ENCODE results near the gene EPB42.
A peak's percentile ranks its signal among the peaks of the same experiment; 100 is the strongest.

The EPB42 gene

GRCh38 chr15:43266834-43267233, 46.0 kb upstream of the EPB42 start, which contains the start of gene TGM5:
Gene TGM5 (minus strand): TSS chr15:43266928. CDS start chr15:43266849, 79 bp downstream.
- ATAC-seq (ENCODE audit: low read depth) (peak; percentile 69), DNase-seq (ENCODE audit: low spot score) (no peak)
- no peaks in the 10 kb centered on the region for H3K36me3 ChIP-seq (ENCODE audit: low read depth)
- H3K27ac ChIP-seq (ENCODE audit: poor library complexity, severe bottlenecking) = no peak within 1 kb of the TSS
- no peaks in the 10 kb centered on the region for H3K4me1 ChIP-seq (ENCODE audit: insufficient read depth, poor library complexity, severe bottlenecking)
- peaks cover 22% of the 10 kb centered on the region for H3K27me3 ChIP-seq (ENCODE audit: insufficient read depth, poor library complexity, severe bottlenecking)
- no peak for TF ChIP-seq CTCF (IDR thresholded peaks at IDR 0.05; ENCODE audit: poor library complexity, severe bottlenecking)
- H3K9me3 ChIP-seq (ENCODE audit: severe bottlenecking) = no peaks in the 10 kb centered on the region
- no peak within 1 kb of the TSS for H3K4me3 ChIP-seq (ENCODE audit: severe bottlenecking)

GRCh38 chr15:43266386-43266785, 45.6 kb upstream of the EPB42 start:
- Histone ChIP-seq H3K4me1 (ENCODE audit: insufficient read depth, poor library complexity, severe bottlenecking) (no peaks in the 10 kb centered on the region), H3K4me3 (ENCODE audit: severe bottlenecking) (no peak overlapping the region), H3K36me3 (ENCODE audit: low read depth) (no peaks in the 10 kb centered on the region), H3K9me3 (ENCODE audit: severe bottlenecking) (no peaks in the 10 kb centered on the region), H3K27ac (ENCODE audit: poor library complexity, severe bottlenecking) (no peak overlapping the region), H3K27me3 (ENCODE audit: insufficient read depth, poor library complexity, severe bottlenecking) (peaks cover 22% of the 10 kb centered on the region)
- DNase-seq (ENCODE audit: low spot score) (no peak), ATAC-seq (ENCODE audit: low read depth) (no peak)
- no peak for TF ChIP-seq CTCF (IDR thresholded peaks at IDR 0.05; ENCODE audit: poor library complexity, severe bottlenecking)

- DNase-seq (ENCODE audit: low spot score) (no peak), ATAC-seq (ENCODE audit: low read depth) (no peak)
- Histone ChIP-seq H3K4me1 (ENCODE audit: insufficient read depth, poor library complexity, severe bottlenecking) (no peaks in the 10 kb centered on the region), H3K27ac (ENCODE audit: poor library complexity, severe bottlenecking) (no peak overlapping the region), H3K9me3 (ENCODE audit: severe bottlenecking) (no peaks in the 10 kb centered on the region), H3K36me3 (ENCODE audit: low read depth) (no peaks in the 10 kb centered on the region), H3K27me3 (ENCODE audit: insufficient read depth, poor library complexity, severe bottlenecking) (peaks cover 19% of the 10 kb centered on the region), H3K4me3 (ENCODE audit: severe bottlenecking) (no peak overlapping the region)
- no peak for TF ChIP-seq CTCF (IDR thresholded peaks at IDR 0.05; ENCODE audit: poor library complexity, severe bottlenecking)
Observed at GRCh38 chr15:43260011-43260615, 39.3 kb upstream of the EPB42 start.

GRCh38 chr15:43258781-43259180, 38.0 kb upstream of the EPB42 start:
- H3K9me3 ChIP-seq (ENCODE audit: severe bottlenecking) = no peaks in the 10 kb centered on the region
- H3K4me1 ChIP-seq (ENCODE audit: insufficient read depth, poor library complexity, severe bottlenecking) = peaks cover 3% of the 10 kb centered on the region
- ATAC-seq (ENCODE audit: low read depth) = no peak
- no peaks in the 10 kb centered on the region for H3K36me3 ChIP-seq (ENCODE audit: low read depth)
- H3K27me3 ChIP-seq (ENCODE audit: insufficient read depth, poor library complexity, severe bottlenecking) = peaks cover 11% of the 10 kb centered on the region
- TF ChIP-seq CTCF (IDR thresholded peaks at IDR 0.05; ENCODE audit: poor library complexity, severe bottlenecking) = no peak
- DNase-seq (ENCODE audit: low spot score) = no peak
- no peak overlapping the region for H3K27ac ChIP-seq (ENCODE audit: poor library complexity, severe bottlenecking)
- no peak overlapping the region for H3K4me3 ChIP-seq (ENCODE audit: severe bottlenecking)

GRCh38 chr15:43256341-43256740, 35.5 kb upstream of the EPB42 start:
- ATAC-seq (ENCODE audit: low read depth) = no peak

More at GRCh38 chr15:43256341-43256740, 35.5 kb upstream of the EPB42 start:
- no peak for TF ChIP-seq CTCF (IDR thresholded peaks at IDR 0.05; ENCODE audit: poor library complexity, severe bottlenecking)
- Histone ChIP-seq H3K4me1 (ENCODE audit: insufficient read depth, poor library complexity, severe bottlenecking) (peaks cover 3% of the 10 kb centered on the region), H3K4me3 (ENCODE audit: severe bottlenecking) (no peak overlapping the region), H3K27me3 (ENCODE audit: insufficient read depth, poor library complexity, severe bottlenecking) (no peaks in the 10 kb centered on the region), H3K36me3 (ENCODE audit: low read depth) (no peaks in the 10 kb centered on the region), H3K9me3 (ENCODE audit: severe bottlenecking) (no peaks in the 10 kb centered on the region), H3K27ac (ENCODE audit: poor library complexity, severe bottlenecking) (no peak overlapping the region)
- DNase-seq (ENCODE audit: low spot score) = peak; percentile 48

Measured in RWPE2 (cell line).